RPMI7951 (cell line): ENCODE measurements around the gene CARMIL1. TPM values are rescaled to one million over a fixed set of nuclear protein-coding genes. Genes with fewer than 3 reads are reported as not detected.

Experiments
- DNase-seq: peaks from one replicate; pipeline ENCODE4 v3.0.0-alpha.2; 2012; ENCODE audit warnings: low read depth
- total RNA-seq: library from RNA; depleted of rRNA; stranded (reverse); fragments of >200 nt; shearing (Covaris generic); gene quantifications from 2 replicates; pipeline ENCODE4 v1.2.3, GENCODE V29; 2014

The CARMIL1 gene
- total RNA-seq, 1 experiment from 2014 or later = 9.5 TPM

GRCh38 chr6:25407431-25407830, 128.3 kb downstream of the CARMIL1 start:
- no peak for DNase-seq

- DNase-seq = no peak
Measured at GRCh38 chr6:25410102-25410501, 130.9 kb downstream of the CARMIL1 start.

DNA sequence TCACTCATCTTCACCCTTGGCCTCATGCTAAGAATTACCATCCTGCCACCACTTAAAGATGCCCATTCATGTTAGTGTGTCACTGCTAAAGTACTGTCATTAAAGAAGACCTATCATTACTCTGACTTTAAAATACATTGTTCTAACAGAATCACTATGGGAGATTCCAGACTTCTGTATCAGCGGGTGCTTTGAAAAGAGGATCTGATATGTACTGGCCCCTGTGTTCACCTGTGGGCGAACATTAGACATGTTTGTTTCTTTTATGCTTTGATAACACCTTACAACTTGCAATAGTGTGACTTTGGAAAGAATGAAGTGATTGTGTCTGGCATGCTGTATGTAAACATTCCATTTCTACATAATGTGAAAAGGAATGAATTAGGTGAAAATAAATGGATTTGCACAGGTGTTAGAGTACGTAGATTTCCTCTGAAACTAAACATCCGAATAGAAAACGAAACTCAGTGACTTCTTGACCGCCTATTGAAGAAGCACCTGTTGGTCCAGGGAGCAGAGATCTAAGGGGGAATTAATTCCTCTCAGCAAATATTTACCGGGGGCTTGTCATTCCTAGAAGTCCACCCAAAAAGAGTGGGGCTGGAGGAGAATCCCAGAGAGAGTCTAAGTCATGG, 132.3 kb downstream of the CARMIL1 start:
- no peak for DNase-seq

DNA sequence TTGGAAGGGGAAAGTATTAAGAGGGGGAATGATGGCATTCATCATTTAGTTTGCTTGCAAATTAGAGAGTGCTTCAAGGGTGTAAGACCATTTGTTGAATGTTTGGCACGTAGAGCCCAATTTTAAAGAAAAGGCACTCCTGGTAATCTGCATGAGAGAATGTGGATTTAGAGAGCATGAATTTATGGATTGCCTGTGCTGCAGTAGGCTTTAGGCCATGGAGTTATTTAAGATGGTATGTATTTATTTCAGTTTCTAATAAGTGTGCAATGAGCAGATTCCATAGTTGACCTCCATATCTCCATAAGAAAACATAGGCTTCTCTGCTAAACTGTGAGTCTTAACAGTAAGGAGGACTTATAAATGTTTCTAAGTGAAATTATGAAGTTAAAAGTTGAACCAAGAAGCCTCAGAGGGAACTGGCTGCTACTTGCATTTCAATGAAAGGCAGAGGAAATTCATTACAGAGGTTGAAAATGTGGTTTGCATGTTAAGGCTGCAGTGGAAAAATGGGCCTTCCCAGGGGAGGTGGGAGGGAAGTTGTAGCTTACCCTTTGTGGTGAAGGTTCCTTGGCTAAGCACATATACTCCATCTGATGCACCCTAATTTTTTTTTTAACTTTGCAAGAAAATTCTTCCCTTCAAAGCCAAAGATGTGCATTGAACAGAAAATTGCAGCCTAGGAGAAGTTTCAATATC, 134.2 kb downstream of the CARMIL1 start:
- no peak for DNase-seq

DNA sequence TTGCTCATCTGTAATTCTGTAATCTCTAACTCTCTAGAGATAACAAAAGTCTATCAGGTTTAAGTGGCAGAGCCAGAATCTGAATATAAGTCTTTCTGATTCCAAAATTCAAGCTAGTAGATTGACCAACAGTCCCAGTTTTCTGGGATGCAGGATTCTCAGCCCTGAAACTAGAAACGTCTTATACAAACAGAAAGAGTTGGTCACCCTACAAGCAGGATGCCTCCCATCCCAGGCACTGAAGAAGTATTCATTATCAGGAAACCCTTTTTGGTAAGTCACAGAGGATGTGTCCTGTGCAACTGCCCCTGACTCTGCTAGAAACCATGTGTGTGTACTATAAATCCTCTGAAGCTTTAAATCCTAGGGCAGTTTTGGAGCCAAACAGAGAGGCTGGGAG, 135.0 kb downstream of the CARMIL1 start:
- DNase-seq = no peak

- no peak for DNase-seq
Measured at GRCh38 chr6:25414755-25415154, 135.6 kb downstream of the CARMIL1 start.

- DNase-seq = no peak
Measured at GRCh38 chr6:25415274-25415673, 136.1 kb downstream of the CARMIL1 start.

DNA sequence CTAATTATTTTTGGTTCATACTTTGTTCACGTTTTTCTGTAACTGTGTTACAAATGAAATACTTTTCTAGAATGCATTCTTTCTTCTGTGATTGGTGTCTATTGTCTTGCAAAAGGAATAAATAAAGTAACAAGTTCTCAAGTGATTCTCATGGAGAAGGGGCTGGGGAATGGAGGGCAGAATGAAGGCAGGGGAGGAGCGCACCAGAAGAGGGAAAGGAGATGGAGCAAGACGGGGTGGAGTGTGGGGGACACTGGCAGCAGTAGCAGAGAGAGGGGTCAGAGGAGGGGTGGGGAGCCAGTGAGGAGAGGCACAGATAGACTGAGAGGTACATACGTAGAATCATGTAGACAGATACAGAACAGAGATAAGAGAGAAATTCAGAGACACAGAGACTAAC, 136.5 kb downstream of the CARMIL1 start:
- no peak for DNase-seq

- no peak for DNase-seq
Measured at GRCh38 chr6:25417046-25417605, 138.0 kb downstream of the CARMIL1 start.

- DNase-seq = no peak
Measured at GRCh38 chr6:25418454-25419052, 139.4 kb downstream of the CARMIL1 start.

DNA sequence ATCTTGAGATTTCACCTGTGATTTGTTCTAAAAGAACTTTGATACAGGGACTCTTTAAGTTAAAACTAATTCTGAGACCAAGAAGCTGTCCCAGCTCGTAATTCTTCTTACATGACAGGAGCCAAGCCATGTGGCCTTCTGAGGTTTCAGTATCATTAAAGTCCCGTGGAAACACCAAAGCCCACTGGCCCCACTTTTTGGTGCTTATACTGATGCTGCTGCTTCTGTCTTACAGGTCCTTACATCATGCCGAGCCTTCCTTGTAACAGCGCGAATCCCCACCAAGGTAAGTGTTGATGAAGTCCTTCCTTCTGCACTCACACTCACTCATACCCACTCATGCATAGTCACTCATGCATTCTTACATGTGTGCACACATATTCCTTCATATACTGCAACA, 140.7 kb downstream of the CARMIL1 start:
- no peak for DNase-seq

- DNase-seq = no peak
Measured at GRCh38 chr6:25423358-25423757, 144.2 kb downstream of the CARMIL1 start.

- DNase-seq = no peak
Measured at GRCh38 chr6:25424303-25424702, 145.1 kb downstream of the CARMIL1 start.

DNA sequence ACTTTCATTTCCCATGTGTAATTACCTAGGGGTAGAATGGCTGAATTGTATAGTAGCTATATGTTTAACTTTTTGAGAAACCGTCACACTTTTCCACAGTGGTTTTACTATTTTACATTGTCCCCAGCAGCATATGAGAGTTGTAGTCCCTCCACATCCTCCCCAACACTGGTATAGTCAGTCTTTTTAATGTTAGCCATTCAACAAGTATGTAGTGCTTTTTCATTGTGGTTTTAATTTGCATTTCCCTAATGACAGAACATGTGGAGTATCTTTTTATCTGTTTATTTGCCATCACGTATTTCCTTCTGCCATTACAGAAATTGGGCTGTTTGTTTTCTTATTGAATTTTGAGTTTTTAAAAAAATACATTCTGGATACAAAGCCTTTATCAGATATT, 148.4 kb downstream of the CARMIL1 start:
- no peak for DNase-seq

DNA sequence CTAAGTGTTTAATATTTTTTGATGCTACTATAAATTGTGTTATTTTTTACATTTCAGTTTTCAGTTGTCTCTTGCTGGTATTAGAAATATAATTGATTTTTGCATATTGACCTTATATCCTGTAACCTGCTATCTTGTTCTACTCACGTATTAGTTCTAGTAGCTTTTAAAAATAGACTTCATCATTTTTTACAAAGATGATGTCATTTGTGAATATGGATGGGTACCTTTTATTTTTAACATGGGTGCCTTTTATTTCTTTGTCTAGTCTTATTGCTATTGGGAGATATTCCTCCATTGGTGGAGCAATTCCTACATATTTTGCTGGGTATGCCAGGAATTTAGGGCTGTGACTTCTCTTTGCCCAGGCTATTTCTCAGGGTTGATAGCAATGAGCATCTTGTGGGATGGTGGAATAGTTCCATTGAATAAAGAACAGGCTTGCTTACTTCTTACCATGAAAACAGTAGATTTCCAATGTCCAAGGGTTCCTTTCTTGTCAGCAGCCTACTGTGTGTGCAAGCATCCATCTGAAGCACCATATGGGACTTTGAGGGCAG, 149.7 kb downstream of the CARMIL1 start:
- DNase-seq = no peak

DNA sequence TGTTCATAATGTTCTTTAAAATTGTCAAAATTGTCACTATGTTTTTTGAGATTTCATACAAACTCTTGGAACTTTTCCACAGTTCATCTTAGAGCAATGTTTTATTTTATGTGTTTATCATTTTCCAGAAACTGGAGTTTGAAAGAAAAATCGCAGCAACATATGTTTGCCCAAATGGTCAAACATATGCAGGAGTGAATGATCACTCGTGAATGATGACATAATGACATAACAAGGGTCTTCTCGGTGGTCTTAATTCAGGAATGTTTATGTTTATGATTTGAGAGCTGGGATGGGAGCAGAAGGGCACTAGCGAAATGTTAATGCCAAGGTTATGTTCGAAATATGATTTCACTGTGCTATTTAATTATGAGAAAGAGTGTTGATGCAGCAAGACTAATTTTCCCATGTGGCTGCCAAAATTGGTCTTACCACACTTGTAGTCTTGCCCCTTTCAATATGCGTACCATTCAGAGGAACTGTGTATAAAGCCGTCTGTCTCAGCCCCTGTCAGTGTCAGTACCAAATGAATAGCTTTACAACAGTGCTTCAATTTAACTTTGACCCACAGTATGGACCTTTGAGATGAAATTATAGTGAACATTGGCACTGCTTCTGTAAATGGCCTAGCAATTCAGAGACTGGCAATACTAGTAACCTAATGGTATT, 152.3 kb downstream of the CARMIL1 start:
- no peak for DNase-seq

DNA sequence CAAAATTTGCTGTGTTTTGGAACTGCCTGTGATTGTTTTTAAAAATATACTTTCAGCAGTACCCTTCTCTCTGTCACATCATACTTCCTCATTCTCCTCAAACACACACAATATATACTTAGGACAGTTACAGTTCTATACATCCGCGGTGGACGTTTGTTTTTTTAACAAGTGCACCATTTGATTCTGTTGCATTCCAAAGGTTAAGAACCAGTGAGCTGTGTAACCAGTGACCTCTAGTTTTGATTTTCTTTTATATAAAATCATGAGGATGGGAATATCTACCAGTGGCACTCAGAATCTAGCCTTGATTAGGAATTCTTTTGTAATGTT, 152.8 kb downstream of the CARMIL1 start:
- no peak for DNase-seq

DNA sequence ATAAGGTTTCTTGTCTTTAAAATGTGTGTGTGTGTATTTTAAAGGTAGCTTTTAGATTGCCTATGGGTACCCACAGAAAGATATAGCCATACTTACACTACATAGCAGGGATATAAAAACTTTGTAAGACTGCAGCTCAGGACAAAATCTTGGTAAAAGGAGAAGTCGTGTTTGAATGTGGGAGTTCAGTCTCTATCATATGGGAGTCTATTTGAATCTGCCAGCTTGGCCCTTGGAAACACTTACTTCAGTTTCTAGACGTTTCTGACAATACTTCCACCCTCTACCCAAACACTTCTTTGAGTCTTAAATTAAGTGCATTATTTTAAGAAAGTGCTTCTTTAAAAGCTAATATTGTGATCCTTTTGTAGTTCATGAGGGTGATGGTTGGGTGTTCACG, 155.7 kb downstream of the CARMIL1 start:
- no peak for DNase-seq

DNA sequence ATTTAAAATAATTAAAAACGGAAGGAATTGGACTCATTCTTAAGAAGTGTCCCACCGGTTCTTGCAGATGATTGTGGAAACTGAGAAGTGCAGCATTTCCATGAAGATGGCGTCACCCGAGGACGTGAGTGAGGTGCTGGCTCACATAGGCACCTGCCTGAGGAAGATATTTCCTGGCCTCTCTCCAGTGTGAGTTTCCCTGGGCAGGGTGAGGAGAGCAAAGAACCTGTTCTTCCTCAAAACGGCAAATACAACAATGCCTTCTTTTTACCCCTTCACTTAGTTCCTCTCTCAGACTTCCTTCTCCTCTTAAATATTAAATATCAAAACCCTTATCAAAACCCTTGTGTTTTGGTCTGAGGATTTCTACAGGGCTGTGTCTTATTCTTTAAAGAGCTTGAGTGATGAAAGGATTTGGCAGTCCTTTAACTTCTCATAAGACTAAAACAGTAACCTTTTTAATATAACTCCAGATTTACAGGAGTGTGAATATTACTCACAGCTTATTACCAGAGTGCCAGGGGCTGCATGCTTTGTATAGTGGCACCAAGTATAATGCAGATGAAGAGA, 156.3 kb downstream of the CARMIL1 start:
- DNase-seq = no peak

DNA sequence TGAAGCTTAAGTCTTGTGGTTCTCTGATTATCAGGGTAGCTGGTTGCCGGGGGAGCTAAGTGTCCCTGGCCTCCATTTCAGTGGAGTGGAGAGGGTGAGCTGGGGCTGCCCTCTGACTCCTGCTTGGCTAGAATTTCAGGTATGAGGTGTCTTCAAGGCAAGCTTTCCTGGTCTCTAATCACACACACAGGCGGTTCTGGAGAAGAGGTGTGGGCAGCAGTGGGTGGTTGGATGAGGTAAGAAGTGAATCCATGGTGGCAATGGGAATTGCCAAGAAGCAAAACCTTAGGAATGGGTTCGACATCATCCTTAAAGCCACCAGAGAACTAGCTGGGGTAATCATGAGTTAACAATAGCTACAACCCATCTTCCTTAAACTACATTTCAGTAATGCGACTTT, 157.6 kb downstream of the CARMIL1 start:
- no peak for DNase-seq

DNA sequence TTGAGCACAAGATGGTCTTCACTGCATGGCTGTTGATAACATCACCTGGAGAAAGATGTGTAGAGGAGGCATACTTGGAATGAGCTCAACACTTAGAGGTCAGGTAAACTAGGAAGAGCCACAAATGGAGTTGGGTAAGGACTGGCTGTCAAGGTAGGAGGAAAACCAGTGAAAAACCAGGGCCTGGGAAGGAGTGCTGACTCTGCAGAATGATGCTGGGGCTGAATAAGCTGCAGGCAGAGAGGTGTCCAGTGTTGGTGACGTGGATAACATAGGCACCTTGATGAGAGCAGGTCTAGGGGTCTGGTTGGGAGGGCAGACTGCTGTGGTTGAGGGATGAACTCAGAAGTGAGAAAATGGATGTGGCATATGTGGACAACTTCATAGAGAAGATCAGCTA, 160.2 kb downstream of the CARMIL1 start:
- no peak for DNase-seq
